ENCODE data around the gene ERC1. TPM values are rescaled to one million over a fixed set of nuclear protein-coding genes. Genes with fewer than 3 reads are reported as not detected.

ERC1 gene
- total and polyA plus RNA-seq, 4 donors, result 7.4 to 78.2 (median 39.8) TPM

DNA sequence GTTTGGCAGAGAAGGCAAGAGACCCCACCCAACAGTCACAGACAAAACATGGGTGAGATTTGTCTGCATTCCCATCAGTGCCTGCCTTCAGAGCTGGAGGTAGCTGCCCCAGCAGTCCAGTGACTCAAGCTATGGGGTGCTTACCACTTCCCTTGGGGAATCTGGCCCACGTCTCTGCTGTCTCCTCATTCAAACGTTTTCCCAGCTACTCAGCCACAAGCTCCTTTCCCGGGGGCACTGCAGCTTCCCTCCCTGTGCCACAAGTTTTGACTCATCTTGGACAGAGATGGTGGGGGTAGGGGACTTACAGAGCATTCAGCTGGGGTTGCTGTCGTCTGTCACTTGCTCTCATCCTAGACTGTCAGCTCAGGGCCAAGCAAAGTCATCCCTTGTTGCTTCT is 536.8 kb downstream of the ERC1 start:
- WGBS, 2 donors, result 49 to 59% methylated on average over 4 of the region's 4 CpGs
- H3K36me3 ChIP-seq (ENCODE audit: control insufficient read depth in 4 of 4, insufficient read depth in 4 of 4, low read length in 4 of 4), result no peaks in the 10 kb centered on the region
- peaks cover 0 to 6% (median 0%) of the 10 kb centered on the region in 3 donors for H3K27me3 ChIP-seq (ENCODE audit: control insufficient read depth in 3 of 3, insufficient read depth in 3 of 3, low read length in 2 of 3)
- H3K4me1 ChIP-seq (ENCODE audit: control insufficient read depth in 5 of 5, insufficient read depth in 5 of 5, low read length in 5 of 5), result peaks cover 0 to 22% (median 0%) of the 10 kb centered on the region in 5 donors
- DNase-seq (no peak), ATAC-seq (ENCODE audit: insufficient read depth, low FRiP score) (no peak)
- H3K9ac ChIP-seq (ENCODE audit: insufficient read depth in 1 of 2, low read length in 2 of 2), result no peak overlapping the region
- TF ChIP-seq, protein P1, sequence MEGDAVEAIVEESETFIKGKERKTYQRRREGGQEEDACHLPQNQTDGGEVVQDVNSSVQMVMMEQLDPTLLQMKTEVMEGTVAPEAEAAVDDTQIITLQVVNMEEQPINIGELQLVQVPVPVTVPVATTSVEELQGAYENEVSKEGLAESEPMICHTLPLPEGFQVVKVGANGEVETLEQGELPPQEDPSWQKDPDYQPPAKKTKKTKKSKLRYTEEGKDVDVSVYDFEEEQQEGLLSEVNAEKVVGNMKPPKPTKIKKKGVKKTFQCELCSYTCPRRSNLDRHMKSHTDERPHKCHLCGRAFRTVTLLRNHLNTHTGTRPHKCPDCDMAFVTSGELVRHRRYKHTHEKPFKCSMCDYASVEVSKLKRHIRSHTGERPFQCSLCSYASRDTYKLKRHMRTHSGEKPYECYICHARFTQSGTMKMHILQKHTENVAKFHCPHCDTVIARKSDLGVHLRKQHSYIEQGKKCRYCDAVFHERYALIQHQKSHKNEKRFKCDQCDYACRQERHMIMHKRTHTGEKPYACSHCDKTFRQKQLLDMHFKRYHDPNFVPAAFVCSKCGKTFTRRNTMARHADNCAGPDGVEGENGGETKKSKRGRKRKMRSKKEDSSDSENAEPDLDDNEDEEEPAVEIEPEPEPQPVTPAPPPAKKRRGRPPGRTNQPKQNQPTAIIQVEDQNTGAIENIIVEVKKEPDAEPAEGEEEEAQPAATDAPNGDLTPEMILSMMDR (IDR thresholded peaks at IDR 0.05; ENCODE audit: control extremely low read depth, extremely low read depth), result no peak
- H3K9me3 ChIP-seq (ENCODE audit: control insufficient read depth in 4 of 4, insufficient read depth in 3 of 4, low read length in 3 of 4), result no peaks in the 10 kb centered on the region
- no peak overlapping the region for H3K27ac ChIP-seq (ENCODE audit: low read depth in 1 of 2, low read length in 1 of 2)
- H3K4me3 ChIP-seq, result no peak overlapping the region

GRCh38 chr12:1528791-1529190 is 537.8 kb downstream of the ERC1 start:
- Histone ChIP-seq H3K36me3 (ENCODE audit: control insufficient read depth in 4 of 4, insufficient read depth in 4 of 4, low read length in 4 of 4) (no peaks in the 10 kb centered on the region), H3K27ac (ENCODE audit: low read depth in 1 of 2, low read length in 1 of 2) (no peak overlapping the region), H3K9ac (ENCODE audit: insufficient read depth in 1 of 2, low read length in 2 of 2) (no peak overlapping the region), H3K4me1 (ENCODE audit: control insufficient read depth in 5 of 5, insufficient read depth in 5 of 5, low read length in 5 of 5) (peaks cover 0 to 32% (median 0%) of the 10 kb centered on the region in 5 donors), H3K27me3 (ENCODE audit: control insufficient read depth in 3 of 3, insufficient read depth in 3 of 3, low read length in 2 of 3) (peaks cover 0 to 10% (median 2%) of the 10 kb centered on the region in 3 donors), H3K4me3 (no peak overlapping the region), H3K9me3 (ENCODE audit: control insufficient read depth in 4 of 4, insufficient read depth in 3 of 4, low read length in 3 of 4) (no peaks in the 10 kb centered on the region)
- DNase-seq (no peak), ATAC-seq (ENCODE audit: insufficient read depth, low FRiP score) (no peak)
- 94% methylated on average over 3 of the region's 3 CpGs for WGBS, 2 donors
- TF ChIP-seq, protein P1 (IDR thresholded peaks at IDR 0.05; ENCODE audit: control extremely low read depth, extremely low read depth), result no peak

- peaks cover 0 to 35% (median 0%) of the 10 kb centered on the region in 5 donors for H3K4me1 ChIP-seq (ENCODE audit: control insufficient read depth in 5 of 5, insufficient read depth in 5 of 5, low read length in 5 of 5)
- no peak overlapping the region for H3K4me3 ChIP-seq
- no peaks in the 10 kb centered on the region for H3K9me3 ChIP-seq (ENCODE audit: control insufficient read depth in 4 of 4, insufficient read depth in 3 of 4, low read length in 3 of 4)
- peaks cover 0 to 10% (median 2%) of the 10 kb centered on the region in 3 donors for H3K27me3 ChIP-seq (ENCODE audit: control insufficient read depth in 3 of 3, insufficient read depth in 3 of 3, low read length in 2 of 3)
- 65 to 71% methylated on average over 11 of the region's 11 CpGs for WGBS, 2 donors
- TF ChIP-seq, protein P1 (IDR thresholded peaks at IDR 0.05; ENCODE audit: control extremely low read depth, extremely low read depth), result no peak
- ATAC-seq (ENCODE audit: insufficient read depth, low FRiP score) (no peak), DNase-seq (no peak)
- no peaks in the 10 kb centered on the region for H3K36me3 ChIP-seq (ENCODE audit: control insufficient read depth in 4 of 4, insufficient read depth in 4 of 4, low read length in 4 of 4)
- peak overlapping the region in 1 of 2 donors; percentile 14 for H3K9ac ChIP-seq (ENCODE audit: insufficient read depth in 1 of 2, low read length in 2 of 2)
- no peak overlapping the region for H3K27ac ChIP-seq (ENCODE audit: low read depth in 1 of 2, low read length in 1 of 2)
Measured at GRCh38 chr12:1529228-1529861, 538.3 kb downstream of the ERC1 start.

Measured in lung (tissue), 12 donors.